GM13977 (cell line): ENCODE results near the gene TEX2.

Source experiments
- DNase-seq: peaks from one replicate; pipeline ENCODE4 v3.0.0; 2012; ENCODE audit warnings: low spot score
- in situ Hi-C: fragments of 300-500 bp; cut with MboI; formaldehyde crosslinking; loops from one replicate; pipeline ENCODE4 v1.12.0; 2022; ENCODE audit warnings: low sequenced_read_pairs, low pct_unique_long_range_greater_than_20kb, mixed read lengths, inconsistent platforms; ENCODE audit not compliant: unreplicated experiment
- TF ChIP-seq, protein P1 (sequence below): IDR thresholded peaks from 2 replicates; pipeline ENCODE4 v1.5.1; 2012; ENCODE audit warnings: mild to moderate bottlenecking, control low read depth; ENCODE audit not compliant: insufficient read depth; ENCODE audit errors: extremely low read depth, missing control alignments

TEX2 gene

DNA sequence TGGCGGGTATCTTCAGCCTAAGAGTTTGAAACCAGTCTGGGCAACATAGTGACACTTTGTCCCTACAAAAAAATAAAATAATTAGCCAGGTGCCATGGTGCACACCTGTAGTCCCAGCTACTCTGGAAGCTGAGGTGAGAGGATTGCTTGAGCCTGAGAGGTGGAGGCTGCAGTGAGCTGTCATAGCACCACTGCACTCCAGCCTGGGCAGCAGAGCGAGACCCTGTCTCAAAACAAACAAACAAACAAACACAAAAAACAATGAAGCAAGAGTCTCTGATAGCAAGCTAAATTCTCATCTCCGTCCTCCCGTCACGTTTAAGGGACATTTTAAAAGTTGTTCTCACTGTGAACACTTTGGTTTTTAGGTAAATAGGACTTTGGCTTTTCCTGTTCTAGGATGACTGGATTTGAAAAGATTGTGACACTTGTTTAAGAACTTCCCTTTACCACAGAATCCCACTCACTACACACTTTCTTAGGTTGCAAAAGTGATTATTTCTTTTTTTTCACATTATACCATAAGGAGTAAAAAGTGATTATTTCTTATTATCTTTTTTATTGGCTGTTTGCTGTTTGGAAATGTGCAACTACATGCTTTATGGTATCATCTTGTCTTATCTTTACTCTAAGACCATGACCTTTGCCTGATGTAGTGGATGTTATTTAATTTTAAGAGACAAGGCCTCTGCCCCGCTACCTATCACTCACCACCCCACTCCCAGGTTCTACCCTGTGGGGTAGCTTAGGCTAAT is 128.7 kb downstream of the TEX2 start:
- no peak for DNase-seq
- TF ChIP-seq, protein P1, sequence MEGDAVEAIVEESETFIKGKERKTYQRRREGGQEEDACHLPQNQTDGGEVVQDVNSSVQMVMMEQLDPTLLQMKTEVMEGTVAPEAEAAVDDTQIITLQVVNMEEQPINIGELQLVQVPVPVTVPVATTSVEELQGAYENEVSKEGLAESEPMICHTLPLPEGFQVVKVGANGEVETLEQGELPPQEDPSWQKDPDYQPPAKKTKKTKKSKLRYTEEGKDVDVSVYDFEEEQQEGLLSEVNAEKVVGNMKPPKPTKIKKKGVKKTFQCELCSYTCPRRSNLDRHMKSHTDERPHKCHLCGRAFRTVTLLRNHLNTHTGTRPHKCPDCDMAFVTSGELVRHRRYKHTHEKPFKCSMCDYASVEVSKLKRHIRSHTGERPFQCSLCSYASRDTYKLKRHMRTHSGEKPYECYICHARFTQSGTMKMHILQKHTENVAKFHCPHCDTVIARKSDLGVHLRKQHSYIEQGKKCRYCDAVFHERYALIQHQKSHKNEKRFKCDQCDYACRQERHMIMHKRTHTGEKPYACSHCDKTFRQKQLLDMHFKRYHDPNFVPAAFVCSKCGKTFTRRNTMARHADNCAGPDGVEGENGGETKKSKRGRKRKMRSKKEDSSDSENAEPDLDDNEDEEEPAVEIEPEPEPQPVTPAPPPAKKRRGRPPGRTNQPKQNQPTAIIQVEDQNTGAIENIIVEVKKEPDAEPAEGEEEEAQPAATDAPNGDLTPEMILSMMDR = no peak
- in situ Hi-C loops = loop anchor here (10.0 kb wide), 1 partner anchor 220 kb away; the partner anchor contains the start of genes CSHL1 and GH1

DNA sequence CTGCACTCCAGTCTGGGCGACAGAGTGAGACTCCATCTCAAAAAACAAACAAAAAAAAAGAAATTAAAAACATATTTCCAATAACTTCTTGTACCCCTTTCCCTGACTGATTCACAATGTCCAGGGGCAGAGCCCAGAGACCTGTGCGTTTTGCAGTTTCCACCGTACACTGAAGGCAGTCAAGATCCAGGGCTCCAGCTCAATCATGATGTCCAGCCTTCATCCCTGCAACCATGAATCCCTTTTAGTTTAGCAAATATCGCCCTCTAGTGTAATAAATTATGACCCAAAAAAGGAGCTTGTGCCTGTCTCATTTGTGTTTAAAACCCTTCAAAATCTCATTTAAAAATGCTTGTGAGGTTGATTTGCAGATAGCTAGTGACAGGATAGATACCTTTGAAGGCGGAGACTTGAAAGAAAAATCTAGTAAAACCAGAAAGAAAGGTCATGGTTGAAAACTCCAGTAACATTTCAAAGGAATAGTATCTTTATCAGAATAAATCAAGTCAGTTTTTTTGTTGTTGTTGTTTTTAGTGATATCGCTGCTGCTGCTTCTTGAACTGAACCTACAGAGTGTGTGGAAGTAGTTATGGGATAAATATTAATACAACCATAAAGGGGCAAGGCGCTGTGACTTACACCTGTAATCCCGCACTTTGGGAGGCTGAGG is 129.4 kb downstream of the TEX2 start:
- in situ Hi-C loops = loop anchor here (10.0 kb wide), 1 partner anchor 219 kb away; the partner anchor contains the start of genes CSHL1 and GH1
- TF ChIP-seq, protein P1 = peak; percentile 58
- peak; percentile 66 for DNase-seq

DNA sequence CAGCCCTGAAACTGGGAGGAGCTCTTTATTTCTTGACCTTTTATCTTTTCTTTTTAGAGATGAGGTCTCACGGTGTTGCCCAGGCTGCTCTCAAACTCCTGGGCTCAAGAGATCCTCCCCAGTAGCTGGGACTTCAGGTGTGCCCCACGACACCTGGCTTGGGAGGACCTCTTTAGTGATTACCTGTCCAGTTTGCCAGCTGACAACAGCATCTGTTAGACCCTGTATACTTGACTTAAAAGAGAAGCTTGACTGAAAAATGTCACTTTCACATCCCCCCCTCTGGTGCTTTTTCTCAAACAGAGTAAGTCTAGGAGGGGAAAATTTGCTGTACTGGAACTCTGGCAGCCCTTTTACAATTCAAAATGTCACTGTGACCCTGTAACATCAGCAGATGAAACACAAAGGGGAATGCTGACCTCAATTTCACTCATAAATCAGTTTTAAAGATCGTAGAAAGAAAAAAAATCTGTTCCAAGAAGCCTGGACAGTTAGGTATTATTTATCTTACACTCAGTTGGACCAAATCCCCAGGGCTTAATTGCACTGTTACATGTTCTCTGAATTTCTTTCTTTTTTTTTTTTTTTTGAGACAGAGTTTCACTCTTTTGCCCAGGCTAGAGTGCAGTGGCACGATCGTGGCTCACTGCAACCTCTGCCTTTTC is 131.3 kb downstream of the TEX2 start:
- in situ Hi-C loops = loop anchor here (10.0 kb wide), 1 partner anchor 217 kb away; the partner anchor contains the start of genes CSHL1 and GH1

DNA sequence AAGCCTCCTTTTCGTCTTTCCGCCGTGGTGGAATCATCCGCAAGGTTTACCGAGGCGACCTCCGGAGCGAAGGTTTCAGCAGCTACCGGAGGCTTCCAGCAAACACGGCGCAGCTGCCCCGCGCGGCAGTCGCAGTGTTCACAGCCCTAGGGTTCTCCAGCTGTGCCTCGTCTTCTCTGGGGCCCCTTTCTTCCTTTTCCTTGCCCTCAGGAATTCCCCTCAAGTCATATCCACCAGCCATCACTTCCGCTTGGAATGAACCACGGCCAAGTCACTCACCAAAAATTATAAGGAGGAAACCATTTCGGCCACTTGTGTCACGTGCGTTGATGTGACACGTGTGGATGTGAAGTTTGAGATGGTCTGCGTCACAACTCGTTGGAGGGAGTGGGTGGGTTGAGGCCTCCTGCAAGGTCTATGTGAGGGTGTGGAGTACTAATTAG is 132.5 kb downstream of the TEX2 start:
- DNase-seq = peak; percentile 53
- TF ChIP-seq, protein P1 = no peak
- in situ Hi-C loops = loop anchor here (10.0 kb wide), 1 partner anchor 216 kb away; the partner anchor contains the start of genes CSHL1 and GH1

More for the DNA sequence above, 131.3 kb downstream of the TEX2 start:
- TF ChIP-seq, protein P1 = no peak
- no peak for DNase-seq

DNA sequence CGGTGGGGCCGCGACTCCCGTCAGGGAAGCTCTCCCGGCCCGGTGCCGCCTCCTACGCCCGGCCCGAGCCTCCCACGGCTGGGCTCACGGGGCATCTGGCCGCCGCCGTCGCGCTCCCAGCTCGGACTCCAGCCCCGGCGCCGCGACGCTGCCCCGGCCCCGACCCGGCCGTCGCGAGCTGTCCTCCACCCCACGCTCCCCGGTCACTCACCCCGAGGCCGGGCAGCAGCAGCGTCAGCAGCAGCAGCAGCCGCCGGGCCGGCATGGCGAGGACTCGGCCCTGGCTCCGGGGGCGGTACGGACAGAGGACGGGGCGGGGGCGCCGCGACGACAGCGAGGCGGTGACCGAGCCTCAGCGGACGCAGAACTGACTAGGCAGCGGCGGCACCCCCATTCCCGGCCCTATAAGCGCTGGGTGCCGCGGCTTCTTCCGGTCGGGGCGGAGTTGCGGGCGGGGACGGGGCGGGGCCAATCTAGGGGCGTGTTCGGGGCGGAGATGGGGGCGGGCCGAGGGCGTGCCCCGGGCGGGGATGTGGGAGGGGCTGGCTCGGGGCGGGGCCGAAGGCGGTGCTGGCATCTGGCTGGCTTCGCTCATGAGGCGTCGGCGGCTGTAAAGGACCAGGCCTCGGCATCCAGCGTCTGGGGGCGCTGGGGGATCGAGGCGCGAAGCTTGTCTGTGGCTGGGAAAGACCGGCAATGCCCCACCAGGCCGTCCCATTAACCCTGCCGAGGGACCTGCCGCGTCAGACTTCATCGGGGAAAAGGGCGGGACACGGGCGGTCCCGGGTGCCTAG is 133.1 kb downstream of the TEX2 start, which contains the start of gene ERN1:
ERN1 (minus strand) TSS at position 380 of the 794 bp plus-strand sequence; CDS start at position 265, 115 bp downstream.
- in situ Hi-C loops = loop anchor here (10.0 kb wide), 1 partner anchor 215 kb away; the partner anchor contains the start of genes CSHL1 and GH1
- peak; percentile 96 for DNase-seq
- TF ChIP-seq, protein P1 = no peak
